Globus pallidus (tissue), 1 donor: ENCODE data around the gene FNIP1.
"Not testable (repeated sequence)": the region's sequence is repeated elsewhere in the genome, so short reads cannot be mapped to it uniquely, and the experiment has no call there.

Experiments
- DNase-seq: peaks from one replicate; pipeline ENCODE4 v3.0.0-alpha.2; 2015; ENCODE audit warnings: low spot score

The FNIP1 gene

DNA sequence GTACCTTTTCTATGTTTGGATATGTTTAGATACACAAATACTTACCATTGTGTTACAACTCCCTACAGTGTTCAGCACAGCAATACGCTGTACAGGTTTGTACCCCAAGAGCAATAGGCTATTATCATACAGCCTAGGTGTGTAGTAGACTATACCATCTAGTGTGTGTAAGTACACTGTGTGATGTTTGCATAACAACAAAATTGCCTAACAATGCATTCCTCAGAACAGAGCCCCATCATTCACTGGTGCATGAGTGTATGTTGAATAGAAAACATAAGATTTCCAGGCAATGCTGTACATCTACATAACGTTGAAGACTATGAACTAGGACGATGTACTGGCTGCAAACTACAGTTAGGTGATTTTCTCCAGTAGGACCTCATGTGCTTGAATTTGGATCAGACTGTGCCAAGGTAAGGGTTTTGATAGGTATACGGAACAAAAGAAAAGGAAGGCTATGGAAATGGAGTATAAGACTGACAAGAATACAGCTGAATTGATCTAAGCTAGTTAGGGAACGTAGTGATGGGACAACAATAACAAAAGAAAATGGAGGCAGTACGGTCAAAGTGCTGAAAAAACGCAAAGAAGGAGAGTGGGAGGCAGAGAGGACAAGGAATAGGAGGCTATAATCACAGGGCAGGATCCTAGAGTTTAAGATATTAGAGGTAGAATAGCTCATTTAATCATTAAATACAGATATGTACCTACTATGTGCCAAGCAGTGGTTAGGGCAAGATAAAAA lies 46.9 kb downstream of the FNIP1 start:
- no peak for DNase-seq

DNA sequence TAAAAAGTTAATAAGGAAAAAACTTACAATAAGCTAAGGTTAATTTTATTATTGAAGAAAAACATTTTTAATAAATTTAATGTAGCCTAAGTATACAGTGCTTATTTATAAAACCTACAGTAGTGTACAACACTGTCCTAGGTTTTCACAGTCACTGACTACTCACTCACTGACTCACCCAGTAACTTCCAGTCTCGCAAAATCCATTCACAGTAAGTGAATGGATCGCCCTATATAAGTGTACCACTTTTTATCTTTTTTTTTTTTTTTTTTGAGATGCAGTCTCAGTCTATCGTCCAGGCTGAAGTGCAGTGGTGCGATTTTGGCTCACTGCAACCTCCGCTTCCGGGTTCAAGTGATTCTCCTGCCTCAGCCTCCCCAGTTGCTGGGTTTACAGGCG lies 47.7 kb downstream of the FNIP1 start:
- DNase-seq = no peak

DNA sequence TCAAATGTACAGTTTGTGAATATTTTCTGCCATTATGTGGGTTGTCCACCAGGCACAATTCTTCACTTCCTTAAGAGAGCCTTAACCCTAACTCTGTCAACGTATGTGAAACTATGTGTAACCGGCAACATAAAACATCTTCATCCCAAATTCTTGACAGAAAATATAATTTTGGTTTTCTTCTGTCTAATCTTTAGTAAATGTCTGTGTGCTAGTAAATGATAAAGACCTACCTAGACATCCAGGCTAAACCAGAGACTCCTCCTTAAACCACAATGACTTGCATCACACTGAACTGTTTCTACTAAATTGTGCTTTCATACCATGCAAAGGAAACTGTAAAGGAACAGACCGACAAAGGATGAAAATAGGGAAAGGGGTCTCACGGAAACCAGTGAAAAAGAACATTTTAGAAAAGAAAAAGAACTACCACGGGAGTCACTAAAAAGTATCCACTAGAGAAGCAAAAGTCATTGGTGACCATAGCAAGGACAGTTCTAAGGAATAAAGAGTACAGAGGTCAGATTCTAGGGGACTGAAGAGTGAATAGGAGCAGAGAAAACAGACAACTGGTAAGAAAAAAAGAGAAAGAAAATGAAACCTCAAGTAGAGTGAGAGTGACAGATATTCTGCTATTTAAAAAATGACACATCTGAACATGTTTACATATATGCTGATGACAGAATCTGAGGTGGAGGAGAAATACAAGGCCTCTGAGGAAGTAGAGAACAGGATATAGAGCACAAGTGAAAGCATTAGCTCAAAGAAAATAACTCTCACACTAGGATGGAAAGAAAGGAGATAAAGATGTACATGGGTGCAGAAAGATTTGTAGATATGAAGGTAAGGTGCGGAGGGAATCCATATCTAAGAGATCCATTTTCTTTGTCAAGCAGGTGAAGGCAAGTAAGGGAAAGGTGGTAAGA lies 49.4 kb downstream of the FNIP1 start:
- no peak for DNase-seq

- DNase-seq = no peak
These were observed 50.4 kb downstream of the FNIP1 start for GRCh38 chr5:131746423-131746822.

GRCh38 chr5:131745703-131746102 lies 51.1 kb downstream of the FNIP1 start:
- no peak for DNase-seq

GRCh38 chr5:131745155-131745554 lies 51.7 kb downstream of the FNIP1 start:
- no peak for DNase-seq

DNA sequence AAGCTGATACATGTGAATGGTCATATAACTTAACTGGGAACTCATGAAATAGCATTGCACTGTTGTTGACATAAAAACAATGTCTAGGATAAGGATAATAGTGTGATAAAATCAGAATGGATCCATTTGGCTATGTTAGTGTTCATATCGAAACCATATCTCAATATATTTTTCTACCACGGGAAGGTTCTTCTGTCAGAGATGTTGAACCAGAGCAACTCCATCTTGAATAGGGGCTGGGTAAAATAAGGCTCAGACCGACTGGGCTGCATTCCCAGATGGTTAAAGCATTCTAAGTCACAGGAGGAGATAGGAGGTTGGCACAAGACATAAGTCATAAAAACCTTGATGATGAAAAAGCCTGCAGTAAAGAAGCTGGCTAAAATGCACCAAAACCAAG lies 56.3 kb downstream of the FNIP1 start:
- no peak for DNase-seq

DNA sequence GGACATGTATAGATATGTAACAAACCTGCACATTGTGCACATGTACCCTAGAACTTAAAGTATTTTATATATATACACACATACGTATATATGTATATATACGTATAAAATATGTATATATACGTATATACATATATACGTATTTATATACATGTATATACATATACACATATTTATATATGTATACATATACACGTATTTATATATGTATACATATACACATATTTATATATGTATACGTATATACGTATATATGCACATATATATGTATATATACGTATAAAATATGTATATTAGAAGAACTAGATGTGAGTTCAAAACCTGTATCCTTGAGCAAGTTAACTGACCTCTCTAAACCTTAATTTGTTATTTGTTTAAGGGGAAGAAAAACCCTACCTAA lies 61.4 kb downstream of the FNIP1 start:
- DNase-seq = no peak

DNA sequence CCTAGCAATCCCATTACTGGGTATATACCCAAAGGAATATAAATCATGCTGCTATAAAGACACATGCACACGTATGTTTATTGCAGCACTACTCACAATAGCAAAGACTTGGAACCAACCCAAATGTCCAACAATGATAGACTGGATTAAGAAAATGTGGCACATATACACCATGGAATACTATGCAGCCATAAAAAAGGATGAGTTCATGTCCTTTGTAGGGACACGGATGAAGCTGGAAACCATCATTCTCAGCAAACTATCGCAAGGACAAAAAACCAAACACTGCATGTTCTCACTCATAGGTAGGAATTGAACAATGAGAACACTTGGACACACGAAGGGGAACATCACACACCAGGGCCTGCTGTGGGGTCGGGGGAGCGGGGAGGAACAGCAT lies 61.9 kb downstream of the FNIP1 start:
- not testable (repeated sequence) for DNase-seq

DNA sequence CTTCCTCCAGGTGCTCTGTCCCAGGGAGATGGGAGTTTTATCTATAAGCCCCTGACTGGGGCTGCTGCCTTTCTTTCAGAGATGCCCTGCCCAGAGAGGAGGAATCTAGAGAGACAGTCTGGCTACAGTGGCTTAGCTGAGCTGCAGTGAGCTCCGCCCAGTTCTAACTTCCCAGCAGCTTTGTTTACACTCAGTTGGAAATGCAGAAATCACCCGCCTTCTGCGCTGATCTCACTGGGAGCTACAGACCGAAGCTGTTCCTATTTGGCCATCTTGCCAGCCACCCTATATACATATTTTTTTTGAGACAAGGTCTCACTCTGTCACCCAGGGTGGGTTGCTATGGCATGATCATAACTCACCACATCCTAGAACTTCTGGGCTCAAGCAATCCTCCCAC lies 67.5 kb downstream of the FNIP1 start:
- not testable (repeated sequence) for DNase-seq

DNA sequence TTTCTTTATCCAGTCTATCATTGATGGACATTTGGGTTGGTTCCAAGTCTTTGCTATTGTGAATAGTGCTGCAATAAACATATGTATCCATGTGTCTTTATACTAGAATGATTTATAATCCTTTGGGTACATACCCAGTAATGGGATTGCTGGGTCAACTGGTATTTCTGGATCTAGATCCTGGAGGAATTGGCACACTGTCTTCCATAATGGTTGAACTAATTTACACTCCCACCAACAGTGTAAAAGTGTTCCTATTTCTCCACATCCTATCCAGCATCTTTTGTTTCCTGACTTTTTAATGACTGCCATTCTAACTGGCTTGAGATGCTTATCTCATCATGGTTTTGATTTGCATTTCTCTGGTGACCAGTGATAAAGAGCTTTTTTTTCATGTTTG lies 72.7 kb downstream of the FNIP1 start:
- not testable (repeated sequence) for DNase-seq

DNA sequence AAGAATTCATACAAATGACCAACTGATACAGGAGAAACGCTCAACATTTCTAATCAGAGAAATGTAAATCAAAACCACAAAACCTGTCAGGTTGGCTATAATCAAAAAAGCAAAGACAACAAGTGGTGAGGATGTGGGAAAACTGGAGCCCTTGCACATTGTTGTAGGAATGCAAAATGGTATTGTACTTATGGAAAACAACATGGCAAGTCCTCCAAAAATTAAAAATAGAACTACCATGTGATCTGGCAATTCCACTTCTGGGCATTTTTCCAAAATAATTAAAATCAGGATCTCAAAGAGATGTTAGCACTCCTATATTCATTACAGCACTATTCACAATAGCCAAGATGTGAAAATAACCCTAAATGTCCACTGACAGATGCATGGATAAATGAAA lies 76.1 kb downstream of the FNIP1 start:
- DNase-seq = no peak

- no peak for DNase-seq
These were observed 77.3 kb downstream of the FNIP1 start for GRCh38 chr5:131719564-131719963.

- DNase-seq = no peak
These were observed 78.3 kb downstream of the FNIP1 start for GRCh38 chr5:131718487-131719014.

DNA sequence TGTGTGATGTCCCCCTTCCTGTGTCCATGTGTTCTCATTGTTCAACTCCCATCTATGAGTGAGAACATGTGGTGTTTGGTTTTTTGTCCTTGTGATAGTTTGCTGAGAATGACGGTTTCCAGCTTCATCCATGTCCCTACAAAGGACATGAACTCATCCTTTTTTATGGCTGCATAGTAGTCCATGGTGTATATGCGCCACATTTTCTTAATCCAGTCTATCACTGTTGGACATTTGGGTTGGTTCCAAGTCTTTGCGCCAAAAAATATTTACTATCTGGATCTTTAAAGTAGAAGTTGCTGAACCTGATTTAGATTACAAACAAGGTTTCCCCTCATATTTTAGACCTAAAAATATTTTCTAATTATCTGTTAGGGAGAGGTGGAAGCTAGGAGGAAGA lies 79.7 kb downstream of the FNIP1 start:
- not testable (repeated sequence) for DNase-seq

- no peak for DNase-seq
These were observed 80.2 kb downstream of the FNIP1 start for GRCh38 chr5:131716650-131717049.

- no peak for DNase-seq
These were observed 86.4 kb downstream of the FNIP1 start for GRCh38 chr5:131710391-131710790.

DNA sequence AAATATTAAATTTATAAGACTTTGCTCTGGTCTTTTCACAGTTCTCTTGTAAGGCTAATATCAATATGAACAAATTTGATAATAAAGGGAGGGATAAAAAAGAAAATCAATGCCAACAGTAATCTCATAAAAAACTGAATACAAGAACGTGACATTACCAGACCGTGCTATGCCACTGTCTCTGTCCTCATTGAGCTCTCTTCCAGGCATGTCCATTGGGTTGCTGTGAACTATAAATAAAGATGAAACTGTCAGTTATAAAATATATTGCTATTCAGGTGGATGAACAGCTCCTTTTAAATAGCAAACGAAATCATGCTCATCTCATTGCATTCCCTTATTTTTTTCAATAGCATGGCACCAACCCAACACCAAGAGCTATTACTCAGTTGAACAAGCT lies 87.8 kb downstream of the FNIP1 start:
- no peak for DNase-seq

DNA sequence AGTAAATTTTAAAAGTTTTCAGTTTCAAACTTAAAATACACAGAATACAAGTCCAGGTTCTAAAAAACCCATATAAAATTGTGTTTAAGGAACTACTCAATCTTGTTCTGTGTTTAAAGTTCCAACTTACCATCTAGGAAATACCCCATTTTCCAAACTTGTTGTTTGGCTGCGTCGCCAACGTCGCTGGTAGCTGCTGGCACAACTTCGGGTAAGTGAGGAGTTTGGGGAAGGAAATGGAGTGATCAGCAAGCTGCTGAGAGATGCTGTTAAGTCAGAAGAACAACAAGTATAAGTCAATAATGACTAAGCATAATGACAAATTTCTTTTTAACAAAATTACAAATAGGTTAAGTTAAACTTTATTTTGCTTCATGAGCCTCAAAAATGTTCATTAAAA lies 90.5 kb downstream of the FNIP1 start:
- no peak for DNase-seq

DNA sequence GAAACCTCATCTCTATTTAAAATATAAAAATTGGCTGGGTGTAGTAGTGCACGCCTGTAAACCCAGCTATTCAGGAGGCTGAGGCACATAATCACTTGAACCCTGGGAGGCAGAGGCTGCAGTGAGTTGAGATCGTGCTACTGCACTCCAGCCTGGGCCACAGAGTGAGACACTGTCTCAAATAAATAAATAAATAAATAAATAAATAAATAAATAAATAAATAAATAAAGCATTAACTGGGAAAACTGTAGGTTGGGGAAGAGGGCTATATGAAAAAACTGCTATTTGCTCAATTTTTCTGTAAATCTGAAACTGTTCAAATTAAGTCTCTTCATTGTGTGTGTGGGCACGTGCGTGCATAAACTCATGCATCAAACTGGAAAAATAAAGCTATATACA lies 101.9 kb downstream of the FNIP1 start:
- DNase-seq = no peak

DNA sequence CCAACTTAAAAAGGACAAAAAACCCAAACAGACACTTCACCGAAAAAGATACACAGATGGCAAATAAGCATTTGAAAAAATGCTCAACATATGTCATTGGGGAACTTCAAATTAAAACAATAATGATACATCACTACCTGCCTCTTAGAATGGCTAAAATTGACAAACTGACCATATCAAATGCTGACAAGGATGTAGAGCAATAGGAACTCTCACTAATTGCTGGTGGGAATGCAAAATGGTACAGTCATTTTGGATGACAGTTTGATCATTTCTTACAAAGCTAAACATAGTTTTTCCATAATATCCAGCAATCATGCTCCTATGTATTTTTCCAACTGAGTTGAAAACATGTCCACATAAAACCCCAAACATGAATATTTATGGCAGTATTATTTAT lies 102.9 kb downstream of the FNIP1 start:
- no peak for DNase-seq

DNA sequence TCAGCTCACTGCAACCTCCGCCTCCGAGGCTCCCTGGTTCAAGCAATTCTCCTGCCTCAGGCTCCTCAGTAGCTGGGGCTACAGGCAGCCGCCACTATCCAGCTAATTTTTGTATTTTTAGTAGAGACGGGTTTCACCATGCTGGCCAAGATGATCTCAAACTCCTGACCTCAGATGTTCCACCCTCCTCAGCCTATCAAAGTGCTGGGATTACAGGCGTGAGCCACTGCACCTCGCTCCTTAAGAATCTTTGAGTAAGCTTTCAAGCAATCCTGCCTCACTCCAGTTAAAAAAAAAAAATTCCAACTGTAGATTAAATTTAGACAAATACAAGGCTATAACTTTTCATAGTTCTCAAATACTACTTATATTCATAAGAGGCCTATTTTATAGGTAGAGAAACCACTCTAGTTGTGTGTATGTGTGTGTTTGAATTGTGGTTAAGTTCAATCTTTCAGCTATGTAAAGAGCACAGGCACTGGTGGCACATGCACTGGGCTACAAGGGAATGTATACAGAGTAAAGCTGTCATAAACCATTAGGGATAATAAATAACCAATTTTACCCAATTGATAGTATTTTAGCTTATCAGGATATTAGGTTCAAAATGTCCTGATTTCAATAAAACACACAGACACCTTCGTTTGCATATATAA lies 111.2 kb downstream of the FNIP1 start:
- no peak for DNase-seq

- DNase-seq = no peak
These were observed 112.2 kb downstream of the FNIP1 start for GRCh38 chr5:131684595-131684994.
